Measurements from ENCODE around the gene LRFN4. TPM values are rescaled to one million over a fixed set of nuclear protein-coding genes. Genes with fewer than 3 reads are reported as not detected.

The LRFN4 gene
- total RNA-seq, 4 donors from 2014 or later = 6.7 to 13.5 (median 7.2) TPM

DNA sequence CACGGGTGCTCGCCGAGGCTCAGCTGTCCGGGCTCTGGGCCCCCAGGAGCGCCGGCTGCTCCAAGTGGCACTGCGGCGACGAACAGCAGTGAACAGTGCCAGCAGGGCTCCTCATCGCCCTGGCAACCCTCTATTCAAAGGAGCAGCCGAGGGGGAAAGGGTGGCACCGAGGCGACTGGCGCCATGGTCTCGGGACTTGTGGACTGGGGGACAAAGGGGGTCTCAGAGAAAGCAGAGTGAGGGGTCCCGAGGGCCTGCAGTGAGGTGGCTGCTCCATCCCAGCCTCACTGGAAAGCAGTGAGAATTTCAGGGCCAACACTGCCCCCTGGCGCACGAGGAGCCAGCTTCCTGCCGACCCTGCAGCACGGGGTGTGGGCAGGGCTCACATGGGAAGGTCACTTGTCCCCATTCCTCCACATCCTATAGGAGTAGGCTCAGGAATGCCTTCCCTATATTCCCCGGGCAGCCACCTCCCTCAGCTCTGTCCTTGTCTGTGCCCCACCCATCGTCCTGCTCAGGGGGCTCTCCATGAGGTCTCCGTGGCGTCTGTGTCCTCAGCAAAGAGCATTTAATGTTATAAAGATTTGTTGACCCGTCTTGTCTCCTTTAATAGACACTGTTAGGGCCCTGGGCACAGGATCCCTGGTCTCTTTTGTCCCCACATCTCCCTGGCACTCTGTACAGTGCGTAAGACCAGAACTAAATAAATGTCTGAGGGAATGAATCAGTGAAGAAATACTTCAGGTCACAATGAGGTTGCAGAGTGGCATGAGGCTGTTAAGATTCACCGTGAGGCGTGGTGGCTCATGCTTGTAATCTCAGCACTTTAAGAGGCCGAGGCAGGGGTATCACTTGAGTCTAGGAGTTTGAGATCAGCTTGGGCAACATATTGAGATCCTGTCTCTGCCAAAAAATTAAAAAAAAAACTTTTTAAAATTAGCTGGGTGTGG lies 26.4 kb downstream of the LRFN4 start:
- Histone ChIP-seq H3K36me3 (no peaks in the 10 kb centered on the region), H3K4me3 (peak overlapping the region in 3 of 4 donors; percentile 28 to 51 (median 29)), H3K4me1 (peaks cover 34 to 62% (median 41%) of the 10 kb centered on the region in 3 donors), H3K27me3 (no peaks in the 10 kb centered on the region), H3K27ac (peak overlapping the region; percentile 40 to 77 (median 74)), H3K9me3 (no peaks in the 10 kb centered on the region)
- intact Hi-C loops (cut with DNase I) = no loop called here
- DNase-seq = no peak
- peak; percentile 40 to 76 (median 69) for TF ChIP-seq CTCF (IDR thresholded peaks at IDR 0.05)
- TF ChIP-seq POLR2A (IDR thresholded peaks at IDR 0.05) = no peak
- WGBS, 2 donors = 28 to 49% methylated on average over 16 to 24 of the region's 29 CpGs

- WGBS, 2 donors = 86 to 93% methylated on average over 2 to 4 of the region's 4 CpGs
- TF ChIP-seq CTCF (IDR thresholded peaks at IDR 0.05) (no peak), POLR2A (IDR thresholded peaks at IDR 0.05) (no peak)
- H3K9me3 ChIP-seq = no peaks in the 10 kb centered on the region
- no peak overlapping the region for H3K4me3 ChIP-seq
- DNase-seq = no peak
- H3K27ac ChIP-seq = no peak overlapping the region
- intact Hi-C loops (cut with DNase I) = no loop called here
- no peaks in the 10 kb centered on the region for H3K27me3 ChIP-seq
- H3K4me1 ChIP-seq = peaks cover 25 to 52% (median 33%) of the 10 kb centered on the region in 3 donors
- H3K36me3 ChIP-seq = no peaks in the 10 kb centered on the region
These were observed 27.6 kb downstream of the LRFN4 start for GRCh38 chr11:66884443-66884842.

- DNase-seq = no peak
- 76 to 87% methylated on average over 3 to 4 of the region's 4 CpGs for WGBS, 2 donors
- intact Hi-C loops (cut with DNase I) = no loop called here
- TF ChIP-seq POLR2A (IDR thresholded peaks at IDR 0.05) = no peak
- TF ChIP-seq CTCF (IDR thresholded peaks at IDR 0.05) = no peak
- Histone ChIP-seq H3K36me3 (no peaks in the 10 kb centered on the region), H3K9me3 (no peaks in the 10 kb centered on the region), H3K27ac (no peak overlapping the region), H3K4me1 (peaks cover 21 to 48% (median 28%) of the 10 kb centered on the region in 3 donors), H3K27me3 (no peaks in the 10 kb centered on the region), H3K4me3 (no peak overlapping the region)
These were observed 28.6 kb downstream of the LRFN4 start for GRCh38 chr11:66885469-66885868.

DNA sequence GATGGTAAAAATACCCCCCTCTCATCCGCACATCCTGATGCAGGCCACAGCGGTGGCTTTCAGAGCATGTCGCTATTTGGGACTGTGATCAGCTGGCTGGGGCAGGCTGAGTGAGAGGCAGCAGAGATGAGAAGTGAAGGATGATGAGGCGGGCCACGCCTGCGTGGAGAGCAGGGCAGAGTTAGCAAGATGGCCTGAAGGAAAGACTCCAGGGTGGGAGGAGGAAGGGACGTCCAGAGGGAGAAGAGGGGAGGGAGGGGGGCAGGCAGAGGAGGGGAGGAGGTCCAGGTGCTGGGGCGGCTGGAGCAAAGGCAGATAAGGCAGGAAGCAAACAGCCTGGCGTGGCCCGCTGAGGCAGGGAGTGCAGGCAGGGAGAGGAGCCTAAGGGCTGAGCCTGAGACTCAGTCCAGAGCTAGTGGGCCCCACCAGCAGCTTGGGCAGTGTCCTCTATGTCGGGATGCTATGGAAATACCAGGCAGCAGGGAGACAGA lies 29.1 kb downstream of the LRFN4 start:
- TF ChIP-seq POLR2A (IDR thresholded peaks at IDR 0.05) (no peak), CTCF (IDR thresholded peaks at IDR 0.05) (no peak)
- H3K36me3 ChIP-seq = no peaks in the 10 kb centered on the region
- no peak overlapping the region for H3K27ac ChIP-seq
- H3K4me3 ChIP-seq = no peak overlapping the region
- H3K4me1 ChIP-seq = peaks cover 16 to 48% (median 23%) of the 10 kb centered on the region in 3 donors
- no peaks in the 10 kb centered on the region for H3K27me3 ChIP-seq
- intact Hi-C loops (cut with DNase I) = no loop called here
- no peaks in the 10 kb centered on the region for H3K9me3 ChIP-seq
- no peak for DNase-seq
- 58 to 78% methylated on average over 9 to 11 of the region's 11 CpGs for WGBS, 2 donors

- H3K4me1 ChIP-seq = peaks cover 16 to 48% (median 23%) of the 10 kb centered on the region in 3 donors
- no peak overlapping the region for H3K4me3 ChIP-seq
- WGBS, 2 donors = 65 to 82% methylated on average over 7 to 10 of the region's 15 CpGs
- no peak overlapping the region for H3K27ac ChIP-seq
- H3K9me3 ChIP-seq = no peaks in the 10 kb centered on the region
- intact Hi-C loops (cut with DNase I) = no loop called here
- no peaks in the 10 kb centered on the region for H3K36me3 ChIP-seq
- TF ChIP-seq CTCF (IDR thresholded peaks at IDR 0.05) (no peak), POLR2A (IDR thresholded peaks at IDR 0.05) (no peak)
- H3K27me3 ChIP-seq = no peaks in the 10 kb centered on the region
- DNase-seq = no peak
These were observed 29.9 kb downstream of the LRFN4 start for GRCh38 chr11:66886671-66887221.
